Measurements from ENCODE around the gene LAMB3. TPM values are rescaled to one million over a fixed set of nuclear protein-coding genes. Genes with fewer than 3 reads are reported as not detected.
A peak's percentile ranks its signal among the peaks of the same experiment; 100 is the strongest.

The LAMB3 gene
- total RNA-seq, 4 donors from 2014 or later: 0.13 to 11.6 (median 0.35) TPM

- peak overlapping the region in 1 of 4 donors; percentile 17 for H3K27ac ChIP-seq
- ATAC-seq: no peak
- H3K4me1 ChIP-seq: peaks cover 0 to 64% (median 11%) of the 10 kb centered on the region in 3 donors
- H3K27me3 ChIP-seq: no peaks in the 10 kb centered on the region
- no peaks in the 10 kb centered on the region for H3K36me3 ChIP-seq
- 50% methylated on average over 1 of the region's 1 CpG; no CpG with 5 or more reads in 1 of the 2 donors for WGBS, 2 donors (ENCODE audit: low coverage in 1 of 2)
- H3K4me3 ChIP-seq: no peak overlapping the region
- no peaks in the 10 kb centered on the region for H3K9me3 ChIP-seq
- TF ChIP-seq EP300 (IDR thresholded peaks at IDR 0.05) (no peak), POLR2A (IDR thresholded peaks at IDR 0.05) (no peak), POLR2AphosphoS5 (IDR thresholded peaks at IDR 0.05) (no peak), CTCF (IDR thresholded peaks at IDR 0.05) (no peak)
Observed at GRCh38 chr1:209650454-209650853, 1.8 kb downstream of the LAMB3 start.

DNA sequence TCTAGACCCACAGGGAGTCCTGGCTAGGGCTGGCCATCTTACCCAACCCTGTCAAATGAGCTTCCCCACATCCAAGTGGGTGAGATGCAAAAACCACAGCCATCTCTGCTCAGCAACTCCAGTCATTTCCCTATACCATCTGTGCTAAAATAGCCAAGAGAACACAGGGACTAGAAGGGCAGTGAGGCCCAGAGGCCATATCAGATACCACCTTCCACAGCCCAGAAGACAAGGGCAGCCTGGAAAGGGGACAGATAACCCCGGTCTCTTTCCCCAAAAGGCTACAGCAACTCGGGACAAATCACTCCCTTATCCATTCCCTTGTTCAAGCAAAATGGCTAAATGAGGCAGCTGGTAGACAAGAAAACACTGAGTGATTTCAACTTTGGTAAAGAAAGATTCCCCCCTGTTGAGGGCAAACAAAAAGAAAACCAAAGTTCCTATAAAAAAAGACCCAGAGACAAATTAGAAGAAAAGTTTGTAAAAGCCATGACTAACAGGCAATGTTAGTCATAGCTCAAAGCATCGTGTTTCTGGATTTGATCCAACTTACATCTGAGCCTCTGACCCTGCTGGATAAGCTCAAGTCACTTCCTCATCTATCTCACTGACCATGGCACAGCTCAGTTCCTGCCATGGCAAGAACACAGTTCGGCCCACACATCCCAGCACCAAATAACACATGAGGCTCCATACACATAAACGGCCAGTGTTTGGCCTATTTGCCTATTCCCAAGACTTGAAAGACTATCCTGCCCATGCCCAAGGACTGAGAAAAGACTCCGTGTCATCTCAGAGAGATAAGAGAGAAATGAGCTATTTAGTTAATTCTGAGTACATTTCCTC, 3.1 kb downstream of the LAMB3 start:
- TF ChIP-seq POLR2AphosphoS5 (IDR thresholded peaks at IDR 0.05) (peak; percentile 52), CTCF (IDR thresholded peaks at IDR 0.05) (no peak), EP300 (IDR thresholded peaks at IDR 0.05) (no peak), POLR2A (IDR thresholded peaks at IDR 0.05) (no peak)
- ATAC-seq: peak; percentile 76
- Histone ChIP-seq H3K36me3 (no peaks in the 10 kb centered on the region), H3K27ac (peak overlapping the region in 1 of 4 donors; percentile 57), H3K4me3 (no peak overlapping the region), H3K4me1 (peaks cover 0 to 77% (median 17%) of the 10 kb centered on the region in 3 donors), H3K27me3 (no peaks in the 10 kb centered on the region), H3K9me3 (no peaks in the 10 kb centered on the region)
- WGBS, 2 donors (ENCODE audit: low coverage in 1 of 2): 46 to 52% methylated on average over 5 to 6 of the region's 6 CpGs

GRCh38 chr1:209648346-209648745, 3.9 kb downstream of the LAMB3 start:
- Histone ChIP-seq H3K27ac (no peak overlapping the region), H3K4me1 (peaks cover 7 to 81% (median 23%) of the 10 kb centered on the region in 3 donors), H3K9me3 (no peaks in the 10 kb centered on the region), H3K4me3 (no peak overlapping the region), H3K36me3 (no peaks in the 10 kb centered on the region), H3K27me3 (no peaks in the 10 kb centered on the region)
- no peak for TF ChIP-seq POLR2A (IDR thresholded peaks at IDR 0.05)
- no peak for TF ChIP-seq POLR2AphosphoS5 (IDR thresholded peaks at IDR 0.05)
- no peak for TF ChIP-seq CTCF (IDR thresholded peaks at IDR 0.05)
- TF ChIP-seq EP300 (IDR thresholded peaks at IDR 0.05): no peak
- no peak for ATAC-seq

GRCh38 chr1:209647156-209647555, 5.1 kb downstream of the LAMB3 start:
- no peak overlapping the region for H3K27ac ChIP-seq
- H3K27me3 ChIP-seq: no peaks in the 10 kb centered on the region
- WGBS, 2 donors (ENCODE audit: low coverage in 1 of 2): 76 to 100% methylated on average over 1 to 4 of the region's 4 CpGs
- ATAC-seq: no peak
- no peaks in the 10 kb centered on the region for H3K36me3 ChIP-seq
- H3K4me1 ChIP-seq: peaks cover 17 to 81% (median 33%) of the 10 kb centered on the region in 3 donors
- TF ChIP-seq EP300 (IDR thresholded peaks at IDR 0.05): no peak
- no peak for TF ChIP-seq CTCF (IDR thresholded peaks at IDR 0.05)
- no peak for TF ChIP-seq POLR2AphosphoS5 (IDR thresholded peaks at IDR 0.05)
- TF ChIP-seq POLR2A (IDR thresholded peaks at IDR 0.05): no peak
- H3K4me3 ChIP-seq: no peak overlapping the region
- H3K9me3 ChIP-seq: no peaks in the 10 kb centered on the region

DNA sequence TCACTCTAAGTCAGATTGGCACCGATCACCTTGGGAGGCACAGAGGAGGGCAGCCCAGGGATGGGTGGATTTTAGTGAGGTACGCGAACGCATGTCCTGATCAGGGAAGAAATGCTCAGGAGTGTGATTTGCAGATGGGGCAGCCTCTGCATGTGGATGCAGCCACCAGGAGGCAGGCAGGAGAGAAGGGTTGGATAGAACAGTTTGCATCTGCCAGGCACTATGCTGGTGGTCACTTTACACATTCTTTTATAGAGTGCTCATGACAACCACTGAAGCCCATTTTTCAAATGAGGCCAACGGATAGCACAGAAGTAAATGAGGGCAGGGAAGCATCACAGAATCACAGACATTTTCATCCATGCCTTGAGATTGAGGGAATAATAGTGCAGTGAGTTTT, 5.7 kb downstream of the LAMB3 start:
- H3K27me3 ChIP-seq: no peaks in the 10 kb centered on the region
- TF ChIP-seq POLR2AphosphoS5 (IDR thresholded peaks at IDR 0.05) (no peak), EP300 (IDR thresholded peaks at IDR 0.05) (no peak), CTCF (IDR thresholded peaks at IDR 0.05) (no peak), POLR2A (IDR thresholded peaks at IDR 0.05) (no peak)
- peaks cover 18 to 85% (median 38%) of the 10 kb centered on the region in 3 donors for H3K4me1 ChIP-seq
- no peak overlapping the region for H3K27ac ChIP-seq
- ATAC-seq: no peak
- no peaks in the 10 kb centered on the region for H3K36me3 ChIP-seq
- H3K9me3 ChIP-seq: no peaks in the 10 kb centered on the region
- WGBS, 2 donors (ENCODE audit: low coverage in 1 of 2): 88% methylated on average over 5 of the region's 5 CpGs; no CpG with 5 or more reads in 1 of the 2 donors
- H3K4me3 ChIP-seq: no peak overlapping the region
